Neutrophil (primary cell): Measurements from ENCODE around the gene SLC7A1.

ENCODE experiments used
- H3K27ac ChIP-seq: fragments of 200-600 bp; sonication (generic); 2 replicates; pipeline ENCODE4 v1.5.1; 2016; ENCODE audit warnings: mild to moderate bottlenecking, moderate library complexity
- H3K27me3 ChIP-seq: fragments of 200-600 bp; sonication (generic); 2 replicates; pipeline ENCODE4 v1.6.0; 2016; ENCODE audit warnings: mild to moderate bottlenecking
- H3K36me3 ChIP-seq: fragments of 200-600 bp; sonication (generic); 2 replicates; pipeline ENCODE4 v1.5.1; 2017
- H3K4me1 ChIP-seq, 2 experiments: fragments of 200-600 bp in 1 of 2; sonication (generic) in 1 of 2; 1 replicate in 1 of 2; 2 replicates in 1 of 2; pipeline versions ENCODE4 v1.5.1 to v1.6.1; 2013 to 2016; ENCODE audit warnings: low read depth in 1 of 2, low read length in 1 of 2, mild to moderate bottlenecking in 1 of 2, moderate library complexity in 1 of 2; ENCODE audit not compliant: control insufficient read depth in 1 of 2, insufficient read depth in 1 of 2
- H3K4me3 ChIP-seq, 2 experiments: fragments of 200-600 bp in 1 of 2; sonication (generic) in 1 of 2; 1 replicate in 1 of 2; 2 replicates in 1 of 2; pipeline ENCODE4 v1.5.1; 2013 to 2016; ENCODE audit warnings: low read depth in 1 of 2, low read length in 1 of 2, mild to moderate bottlenecking in 1 of 2, moderate library complexity in 1 of 2
- H3K9me3 ChIP-seq: fragments of 200-600 bp; sonication (generic); 2 replicates; pipeline ENCODE4 v1.5.1; 2016
- TF ChIP-seq, protein P1 (sequence below): fragments of 200-600 bp; sonication (generic); IDR thresholded peaks from 2 replicates; pipeline ENCODE4 v1.5.1; 2016; ENCODE audit warnings: antibody characterized with exemption

The SLC7A1 gene

DNA sequence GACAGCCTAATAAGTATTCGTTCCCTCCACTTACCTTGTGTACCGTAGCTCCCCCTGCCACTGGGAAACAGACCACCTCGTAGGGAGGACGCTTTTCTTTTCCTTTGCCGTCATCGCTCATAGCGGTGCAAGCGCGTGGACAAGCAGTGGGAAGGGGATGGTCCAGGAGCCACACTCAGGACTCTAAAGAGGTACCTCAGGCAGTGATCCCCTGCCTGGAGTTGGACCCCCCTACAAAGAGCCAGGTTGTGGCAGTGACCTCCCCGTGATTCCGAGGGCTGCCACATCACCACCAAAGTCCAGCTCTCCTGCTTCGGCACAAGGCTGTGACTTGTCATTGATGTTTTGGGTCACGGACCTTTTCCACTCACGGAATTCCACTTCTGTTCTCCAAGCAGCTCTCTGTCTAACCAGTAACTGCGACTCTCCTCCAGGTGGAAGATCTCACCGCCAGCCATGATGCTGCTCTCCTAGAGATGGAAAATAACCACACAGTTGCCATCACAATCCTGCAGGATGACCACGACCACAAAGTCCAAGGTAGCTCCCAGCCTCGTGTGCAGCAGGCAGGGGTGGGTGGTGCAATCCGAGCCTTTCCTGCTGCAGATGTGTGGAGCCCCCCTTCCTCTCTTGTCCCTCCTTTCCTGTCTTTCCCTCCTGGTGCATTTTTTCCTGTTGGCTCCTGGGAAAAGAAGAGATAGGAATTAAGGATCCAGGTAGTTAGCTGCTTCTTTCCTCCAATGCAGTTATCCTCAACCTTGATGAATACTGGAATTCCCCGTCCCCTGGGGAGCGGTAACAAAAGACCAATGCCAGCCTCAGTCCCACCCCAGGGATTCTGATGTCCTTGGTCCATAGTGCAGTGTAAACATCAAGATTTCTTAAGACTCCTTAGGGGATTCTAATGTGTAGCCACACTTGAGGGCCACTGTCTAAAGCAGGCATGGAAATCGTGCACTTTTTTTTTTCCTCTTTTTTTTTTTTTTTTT is 107.7 kb downstream of the SLC7A1 start:
- no peak overlapping the region for H3K27ac ChIP-seq
- TF ChIP-seq, protein P1, sequence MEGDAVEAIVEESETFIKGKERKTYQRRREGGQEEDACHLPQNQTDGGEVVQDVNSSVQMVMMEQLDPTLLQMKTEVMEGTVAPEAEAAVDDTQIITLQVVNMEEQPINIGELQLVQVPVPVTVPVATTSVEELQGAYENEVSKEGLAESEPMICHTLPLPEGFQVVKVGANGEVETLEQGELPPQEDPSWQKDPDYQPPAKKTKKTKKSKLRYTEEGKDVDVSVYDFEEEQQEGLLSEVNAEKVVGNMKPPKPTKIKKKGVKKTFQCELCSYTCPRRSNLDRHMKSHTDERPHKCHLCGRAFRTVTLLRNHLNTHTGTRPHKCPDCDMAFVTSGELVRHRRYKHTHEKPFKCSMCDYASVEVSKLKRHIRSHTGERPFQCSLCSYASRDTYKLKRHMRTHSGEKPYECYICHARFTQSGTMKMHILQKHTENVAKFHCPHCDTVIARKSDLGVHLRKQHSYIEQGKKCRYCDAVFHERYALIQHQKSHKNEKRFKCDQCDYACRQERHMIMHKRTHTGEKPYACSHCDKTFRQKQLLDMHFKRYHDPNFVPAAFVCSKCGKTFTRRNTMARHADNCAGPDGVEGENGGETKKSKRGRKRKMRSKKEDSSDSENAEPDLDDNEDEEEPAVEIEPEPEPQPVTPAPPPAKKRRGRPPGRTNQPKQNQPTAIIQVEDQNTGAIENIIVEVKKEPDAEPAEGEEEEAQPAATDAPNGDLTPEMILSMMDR = no peak
- no peak overlapping the region for H3K4me3 ChIP-seq
- H3K27me3 ChIP-seq = peaks cover 5% of the 10 kb centered on the region
- no peaks in the 10 kb centered on the region for H3K4me1 ChIP-seq
- H3K9me3 ChIP-seq = no peaks in the 10 kb centered on the region
- H3K36me3 ChIP-seq = no peaks in the 10 kb centered on the region

DNA sequence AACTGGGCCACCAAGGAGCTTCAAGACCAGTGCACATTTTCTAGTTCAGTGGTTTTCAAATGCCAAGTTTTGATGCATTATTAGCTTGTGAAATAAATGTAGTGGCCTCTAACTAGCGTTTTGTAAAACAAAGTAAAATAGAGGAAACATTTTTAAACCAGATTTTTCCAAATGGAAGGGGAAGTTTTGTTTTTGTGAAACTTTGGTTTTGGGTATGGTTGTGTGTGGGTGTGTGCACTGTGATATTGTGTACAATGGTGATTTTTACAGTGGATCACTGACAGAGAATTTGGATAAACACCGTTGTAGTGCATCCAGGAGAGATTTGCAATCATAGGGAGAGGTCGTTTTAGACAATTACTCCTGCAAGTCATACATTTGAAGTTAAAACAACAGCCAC is 108.9 kb downstream of the SLC7A1 start:
- H3K27me3 ChIP-seq = peaks cover 5% of the 10 kb centered on the region
- no peak overlapping the region for H3K27ac ChIP-seq
- H3K4me3 ChIP-seq = no peak overlapping the region
- no peaks in the 10 kb centered on the region for H3K9me3 ChIP-seq
- no peaks in the 10 kb centered on the region for H3K36me3 ChIP-seq
- TF ChIP-seq, protein P1 = no peak
- no peaks in the 10 kb centered on the region for H3K4me1 ChIP-seq

DNA sequence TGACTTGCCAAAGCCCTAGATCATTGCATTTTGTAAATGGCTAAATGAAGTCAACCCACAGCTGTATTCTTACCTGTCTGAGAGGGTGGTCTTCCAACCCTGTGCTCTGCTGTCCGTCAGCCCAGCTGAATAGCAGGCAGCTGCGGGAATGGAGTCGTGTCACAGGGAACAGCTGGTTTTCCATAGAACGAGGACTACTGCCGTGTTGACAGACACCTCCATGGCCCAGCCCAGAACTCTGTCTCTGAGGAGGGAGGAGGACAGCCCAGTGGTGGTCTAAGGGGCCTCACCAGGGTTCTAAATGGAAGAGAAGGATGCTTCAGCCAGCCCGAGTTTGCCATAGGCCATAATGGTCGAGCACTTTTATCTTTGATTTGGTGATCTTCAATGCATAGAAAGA is 110.7 kb downstream of the SLC7A1 start:
- Histone ChIP-seq H3K27me3 (peaks cover 5% of the 10 kb centered on the region), H3K4me3 (no peak overlapping the region), H3K9me3 (no peaks in the 10 kb centered on the region), H3K36me3 (no peaks in the 10 kb centered on the region), H3K27ac (no peak overlapping the region), H3K4me1 (no peaks in the 10 kb centered on the region)
- TF ChIP-seq, protein P1 = no peak

DNA sequence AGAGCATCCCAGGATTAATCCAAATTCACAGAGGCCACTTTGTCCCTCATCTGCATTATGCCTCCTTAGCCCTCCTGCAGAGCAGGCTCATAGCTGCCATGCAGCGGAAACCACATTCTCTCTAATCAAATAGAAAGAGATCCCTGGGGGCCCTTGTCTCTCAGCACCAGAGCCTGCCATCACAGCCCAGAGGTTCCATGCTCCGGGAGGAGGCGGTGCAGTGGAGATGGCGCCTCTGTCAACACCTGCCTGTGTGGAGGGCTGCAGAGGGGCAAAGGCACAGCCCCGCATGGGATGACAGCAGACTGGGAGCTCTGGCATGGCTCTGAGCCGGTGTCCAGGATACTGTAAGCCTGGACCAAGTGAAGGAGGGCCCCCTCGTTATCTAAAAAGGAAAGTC is 111.3 kb downstream of the SLC7A1 start:
- Histone ChIP-seq H3K27me3 (peaks cover 5% of the 10 kb centered on the region), H3K4me1 (no peaks in the 10 kb centered on the region), H3K4me3 (no peak overlapping the region), H3K9me3 (no peaks in the 10 kb centered on the region), H3K36me3 (no peaks in the 10 kb centered on the region), H3K27ac (no peak overlapping the region)
- TF ChIP-seq, protein P1 = no peak

DNA sequence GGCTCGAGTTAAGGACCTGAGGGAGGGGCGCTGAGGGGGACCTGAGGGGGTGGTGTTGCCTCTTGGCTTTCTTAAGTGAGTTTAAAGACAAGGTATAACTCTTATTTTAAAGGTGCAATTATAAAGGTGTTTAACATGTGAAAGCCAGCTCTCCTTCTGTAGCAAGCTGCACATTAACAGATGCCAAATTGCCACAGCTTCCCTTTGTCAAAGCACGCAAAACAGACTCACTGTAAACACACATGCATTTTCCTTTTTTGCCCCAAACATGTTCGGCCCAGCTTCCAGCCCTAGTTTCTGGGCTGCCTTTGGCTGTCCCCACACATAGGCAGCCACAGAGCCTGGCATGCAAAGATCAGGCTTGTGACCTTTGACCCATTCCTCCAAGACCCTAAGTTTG is 111.9 kb downstream of the SLC7A1 start:
- no peaks in the 10 kb centered on the region for H3K4me1 ChIP-seq
- TF ChIP-seq, protein P1 = no peak
- no peak overlapping the region for H3K4me3 ChIP-seq
- H3K36me3 ChIP-seq = no peaks in the 10 kb centered on the region
- no peaks in the 10 kb centered on the region for H3K9me3 ChIP-seq
- no peak overlapping the region for H3K27ac ChIP-seq
- peaks cover 5% of the 10 kb centered on the region for H3K27me3 ChIP-seq
